G401 (cell line): ENCODE results near the gene CYP3A4. TPM values are rescaled to one million over a fixed set of nuclear protein-coding genes. Genes with fewer than 3 reads are reported as not detected.
"Not testable (repeated sequence)": the region's sequence is repeated elsewhere in the genome, so short reads cannot be mapped to it uniquely, and the experiment has no call there.

Experiments used
- DNase-seq: peaks from one replicate; pipeline ENCODE4 v3.0.0-alpha.2; 2015; ENCODE audit warnings: low spot score
- in situ Hi-C: cut with HindIII; loops from 2 replicates; pipeline ENCODE4 v1.10.0; 2016; ENCODE audit warnings: low sequenced_read_pairs, mixed read lengths
- total RNA-seq: library from RNA; depleted of rRNA; stranded (reverse); fragments of >200 nt; shearing (Covaris generic); gene quantifications from 2 replicates; pipeline ENCODE4 v1.2.3, GENCODE V29; 2014

The CYP3A4 gene
- total RNA-seq, 1 experiment from 2014 or later, result not detected

GRCh38 chr7:99767662-99768061 lies 16.3 kb downstream of the CYP3A4 start:
- in situ Hi-C loops, result no loop called here
- DNase-seq, result no peak

DNA sequence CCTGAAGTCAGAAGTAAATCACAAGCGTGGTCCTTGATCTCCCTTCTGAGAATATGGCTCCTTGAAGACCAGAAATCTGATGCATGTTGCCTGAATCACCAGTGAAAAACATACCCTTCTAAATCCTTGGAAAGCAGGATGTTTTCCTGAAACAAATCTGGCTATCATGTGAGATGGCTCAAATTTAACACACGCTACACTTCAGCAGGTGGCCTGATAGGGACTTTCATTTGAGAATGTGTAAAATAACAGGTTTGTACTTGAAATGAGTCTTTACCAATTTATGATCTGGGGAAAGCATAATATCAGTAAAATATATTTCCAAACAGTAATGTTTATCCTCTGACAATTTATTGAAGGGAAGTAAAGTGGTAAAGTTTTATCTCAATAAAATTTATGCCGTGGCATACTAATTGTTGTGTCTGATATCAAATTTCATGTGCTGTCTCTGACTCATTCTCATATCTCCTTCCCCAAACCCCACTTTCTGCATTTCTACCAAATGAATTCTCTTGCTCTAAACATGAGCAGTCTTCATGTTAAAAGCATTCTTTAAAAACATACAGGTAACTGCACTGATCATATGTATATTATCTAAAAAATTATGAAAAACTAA lies 17.4 kb downstream of the CYP3A4 start:
- DNase-seq, result no peak
- in situ Hi-C loops, result no loop called here

GRCh38 chr7:99764478-99764877 lies 19.5 kb downstream of the CYP3A4 start:
- in situ Hi-C loops, result no loop called here
- no peak for DNase-seq

DNA sequence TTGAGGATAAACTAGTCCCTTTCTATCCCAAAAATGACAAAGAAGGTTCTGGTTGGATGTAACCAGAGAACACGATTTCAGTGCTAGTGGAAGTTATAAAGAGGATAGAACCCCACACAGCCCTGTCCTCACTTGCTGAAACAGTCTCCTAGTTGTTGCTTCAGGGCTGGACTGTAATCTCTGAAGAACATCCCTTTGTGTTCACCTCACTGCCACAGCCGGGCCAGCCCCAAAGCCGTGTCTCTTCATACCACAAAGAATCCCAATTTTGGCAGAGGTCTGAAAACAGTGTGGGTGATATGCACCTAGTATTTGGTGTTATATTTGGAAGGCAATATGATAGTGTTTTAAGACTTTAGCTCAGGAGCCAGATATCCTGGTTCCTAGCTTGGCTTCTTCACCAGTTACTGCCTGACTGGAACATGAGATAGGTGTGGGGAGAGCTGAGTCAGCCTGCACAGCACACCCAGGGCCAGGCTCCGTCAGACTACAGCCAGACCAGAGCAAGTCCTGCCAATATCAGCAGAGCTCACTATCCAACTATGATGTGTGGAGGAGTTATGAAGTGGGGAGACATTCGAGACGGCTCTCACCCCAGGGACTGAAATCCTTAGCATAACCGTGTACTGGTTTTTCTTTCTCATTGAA lies 21.2 kb downstream of the CYP3A4 start:
- in situ Hi-C loops, result no loop called here
- no peak for DNase-seq

DNA sequence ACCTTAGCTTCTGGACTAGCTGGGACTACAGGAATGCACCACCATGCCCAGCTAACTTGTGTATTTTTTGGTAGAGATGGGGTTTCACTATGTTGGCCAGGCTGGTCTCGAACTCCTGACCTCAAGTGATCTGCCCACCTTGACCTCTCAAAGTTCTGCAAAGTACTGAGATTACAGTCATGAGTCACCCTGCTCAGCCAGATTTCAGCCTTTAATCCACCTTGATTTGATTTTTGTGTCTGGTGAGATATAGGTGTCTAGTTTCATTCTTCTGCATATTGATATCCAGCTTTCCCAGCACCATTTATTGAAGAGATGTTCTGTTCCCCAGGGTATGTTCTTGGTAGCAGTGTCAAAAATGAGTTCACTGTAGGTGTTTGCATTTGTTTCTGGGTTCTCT lies 28.9 kb downstream of the CYP3A4 start:
- DNase-seq, result no peak
- in situ Hi-C loops, result no loop called here

GRCh38 chr7:99752356-99752755 lies 31.6 kb downstream of the CYP3A4 start:
- in situ Hi-C loops, result no loop called here
- no peak for DNase-seq

DNA sequence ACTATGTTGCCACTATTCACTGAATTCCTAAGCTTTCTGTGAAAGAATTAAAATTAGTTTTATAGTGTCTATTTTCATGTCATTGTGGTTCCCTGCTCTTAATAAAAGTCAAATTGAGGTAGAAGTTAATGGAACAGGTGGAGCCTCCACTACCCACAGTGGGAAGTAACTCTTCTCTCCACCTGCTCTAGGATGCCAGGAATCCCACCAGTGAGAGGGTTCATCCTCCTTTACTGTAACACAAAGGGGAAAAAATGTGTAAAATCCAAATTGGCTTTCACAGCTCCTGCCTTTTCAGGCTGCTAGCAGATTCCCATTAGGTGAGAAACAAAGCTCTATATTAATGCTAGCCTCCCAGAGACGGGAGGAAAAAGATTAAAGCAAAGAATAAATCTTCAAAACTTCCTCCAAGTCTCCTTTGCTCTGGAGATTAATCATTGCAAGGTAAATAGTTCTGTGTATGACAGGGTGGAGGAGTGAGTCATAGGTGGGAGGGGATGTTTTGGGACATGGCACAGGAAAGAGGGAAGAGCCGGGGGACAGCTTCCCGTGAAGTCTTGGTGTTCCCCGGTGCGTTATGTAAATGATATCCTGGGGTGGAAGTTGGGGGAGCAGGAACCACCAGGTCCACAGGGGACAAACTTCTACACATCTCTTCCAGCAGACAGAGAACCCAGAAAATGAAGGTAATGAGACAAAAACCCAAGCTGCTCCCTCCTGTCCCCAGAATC lies 32.5 kb downstream of the CYP3A4 start:
- DNase-seq, in situ Hi-C loops: not testable (repeated sequence)

DNA sequence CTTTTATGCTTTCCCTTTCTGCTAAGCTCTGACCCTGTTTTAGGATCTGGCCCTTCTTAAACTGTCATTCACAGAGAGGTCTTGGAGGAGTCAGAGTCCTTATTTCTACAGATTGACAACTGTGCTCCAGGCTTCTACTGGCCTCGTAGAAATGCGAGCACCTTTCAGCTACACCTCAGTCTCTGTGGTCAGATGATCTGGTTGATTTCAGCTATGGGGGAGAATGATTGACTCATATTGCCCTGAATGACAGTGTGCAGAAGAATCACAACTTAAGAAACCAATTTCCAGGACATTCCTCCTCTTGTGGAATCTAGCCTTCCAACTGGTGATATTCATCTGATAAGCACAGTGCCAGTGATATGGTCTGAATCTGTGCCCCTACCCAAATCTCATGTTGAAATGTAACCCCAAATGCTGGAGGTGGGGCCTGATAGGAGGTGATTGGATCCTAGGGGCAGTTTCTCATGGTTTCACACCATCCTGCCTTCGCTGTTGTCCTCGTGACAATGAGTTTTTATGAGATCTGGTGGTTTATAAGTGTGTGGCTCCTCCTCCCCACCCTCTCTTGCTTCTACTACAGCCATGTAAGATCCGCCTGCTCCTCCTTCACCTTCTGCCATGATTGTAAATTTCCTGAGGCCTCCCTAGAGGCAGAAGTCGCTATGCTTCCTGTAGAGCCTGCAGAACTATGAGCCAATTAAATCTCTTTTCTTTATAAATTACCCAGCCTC lies 35.0 kb downstream of the CYP3A4 start:
- in situ Hi-C loops, result no loop called here
- no peak for DNase-seq

- in situ Hi-C loops, DNase-seq: not testable (repeated sequence)
These were observed 37.1 kb downstream of the CYP3A4 start for GRCh38 chr7:99746915-99747314.

DNA sequence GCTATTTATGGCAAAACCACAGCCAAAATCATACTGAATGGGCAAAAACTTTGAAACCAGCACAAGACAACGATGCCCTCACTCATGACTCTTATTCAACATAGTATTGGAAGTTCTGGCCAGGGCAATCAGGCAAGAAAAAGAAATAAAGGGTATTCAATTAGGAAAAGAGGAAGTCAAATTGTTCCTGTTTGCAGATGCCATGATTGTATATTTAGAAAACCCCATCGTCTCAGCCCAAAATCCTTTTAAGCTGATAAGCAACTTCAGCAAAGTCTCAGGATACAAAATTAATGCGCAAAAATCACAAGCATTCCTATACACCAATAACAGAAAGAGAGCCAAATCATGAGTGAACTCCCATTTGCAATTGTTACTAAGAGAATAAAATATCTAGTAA lies 38.6 kb downstream of the CYP3A4 start:
- DNase-seq, in situ Hi-C loops: not testable (repeated sequence)

DNA sequence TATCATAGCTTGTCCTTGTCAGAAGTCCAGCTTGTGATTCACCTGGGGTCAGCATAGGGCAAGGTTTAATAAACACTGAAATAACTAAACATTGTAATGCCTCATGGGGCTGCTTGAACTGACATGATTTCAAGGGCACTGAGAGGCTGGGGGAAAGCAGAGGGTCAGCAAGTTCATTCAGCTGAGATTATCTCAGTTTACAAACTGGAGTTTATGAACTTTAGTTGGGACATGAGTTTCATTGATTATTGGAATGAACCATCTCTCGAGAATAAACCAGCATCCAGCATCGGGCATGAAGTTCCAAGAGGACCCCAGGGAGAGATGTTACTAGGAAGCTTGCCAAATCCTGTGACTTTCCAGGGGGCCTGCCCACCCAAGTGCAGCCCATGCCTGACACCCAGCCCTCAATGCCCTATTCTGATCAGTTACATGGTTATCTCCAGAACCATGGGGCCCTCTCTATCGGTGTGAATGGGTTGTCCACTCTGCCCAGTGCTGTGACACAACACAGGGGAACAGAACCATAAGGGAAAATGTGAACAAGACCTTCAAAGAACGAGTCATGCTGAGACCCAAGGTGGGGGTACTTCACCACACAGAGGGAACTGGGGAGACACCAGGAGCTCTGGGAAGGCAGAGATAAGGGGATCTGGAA lies 41.1 kb downstream of the CYP3A4 start:
- in situ Hi-C loops, result no loop called here
- no peak for DNase-seq

DNA sequence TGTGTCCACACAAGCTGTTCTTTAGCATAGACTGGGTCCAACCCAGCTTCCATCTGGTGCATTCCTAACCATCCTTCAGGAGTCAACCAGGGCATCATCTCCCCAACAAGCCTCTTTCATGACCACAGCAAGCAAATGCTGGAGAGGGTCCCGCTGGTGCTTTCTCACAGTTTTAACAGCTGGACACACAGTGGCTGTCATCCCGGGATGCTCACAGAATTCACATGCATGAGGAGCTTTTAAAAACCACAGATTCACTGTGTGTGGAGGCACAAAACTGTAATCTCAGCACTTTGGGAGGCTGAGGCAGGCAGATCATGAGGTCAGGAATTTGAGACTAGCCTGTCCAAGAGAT lies 42.6 kb downstream of the CYP3A4 start:
- no peak for DNase-seq
- in situ Hi-C loops, result no loop called here

- in situ Hi-C loops, result no loop called here
- no peak for DNase-seq
These were observed 43.2 kb downstream of the CYP3A4 start for GRCh38 chr7:99740573-99741440.

GRCh38 chr7:99739699-99740572 lies 44.0 kb downstream of the CYP3A4 start:
- in situ Hi-C loops, result no loop called here
- DNase-seq, result no peak

DNA sequence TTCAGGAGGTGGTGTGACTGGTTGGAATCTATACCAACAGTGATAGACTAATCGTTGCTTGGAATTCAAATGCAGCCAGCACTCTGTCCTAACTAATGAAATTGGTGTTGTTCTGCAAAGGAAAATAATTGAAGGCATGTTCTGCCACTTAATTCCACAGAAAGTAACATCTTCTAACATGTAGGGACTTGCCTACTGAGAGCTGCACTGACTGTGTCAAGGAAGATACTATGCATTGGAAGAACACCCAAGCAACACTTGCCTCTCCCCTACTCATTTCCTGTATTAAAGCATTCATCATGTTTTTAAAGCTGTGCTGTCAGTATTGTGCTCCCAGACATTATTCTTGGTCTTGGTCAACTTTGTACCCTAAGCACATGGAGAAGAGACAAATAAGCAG lies 46.3 kb downstream of the CYP3A4 start:
- no peak for DNase-seq
- in situ Hi-C loops, result no loop called here

DNA sequence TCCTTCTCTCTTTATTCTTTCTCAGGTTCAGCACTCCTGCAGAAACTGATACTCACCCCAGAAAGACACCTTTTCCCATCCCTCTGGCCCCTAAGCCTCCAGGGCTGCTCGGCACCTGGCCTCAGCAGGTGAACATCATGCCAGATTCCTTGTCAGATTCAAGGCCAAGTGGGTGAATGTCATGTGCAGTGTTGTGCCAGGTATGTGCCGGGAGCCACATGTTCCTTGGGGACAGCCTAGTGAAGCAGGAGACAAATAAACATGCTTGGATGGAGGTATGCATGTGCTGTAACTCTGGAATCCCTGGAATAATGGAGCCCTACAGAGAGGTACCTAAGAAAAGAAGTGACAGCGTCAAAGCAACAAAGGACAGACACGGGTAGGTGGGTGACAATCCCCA lies 47.3 kb downstream of the CYP3A4 start:
- DNase-seq, in situ Hi-C loops: not testable (repeated sequence)

DNA sequence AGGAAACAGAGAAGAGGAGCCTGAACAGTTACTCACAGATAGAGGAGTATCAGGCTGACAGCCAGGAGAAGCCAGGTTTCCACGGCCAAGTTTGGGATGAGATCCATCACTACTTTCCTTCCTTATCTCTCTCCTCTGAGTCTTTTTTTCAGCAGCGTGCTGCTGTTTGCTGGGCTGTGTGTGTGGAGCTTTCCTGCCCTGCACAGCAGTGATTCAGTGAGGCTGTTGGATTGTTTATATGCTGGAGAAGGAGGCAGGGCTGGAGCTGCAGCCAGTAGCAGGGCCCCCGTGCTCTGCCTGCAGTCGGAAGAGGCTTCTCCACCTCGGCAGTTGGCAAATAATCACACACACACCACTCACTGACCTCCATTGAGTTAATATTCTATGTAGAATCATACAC lies 49.0 kb downstream of the CYP3A4 start, which contains the start of gene CYP3A7:
Gene CYP3A7 (minus strand): TSS at position 210 of the 400 bp plus-strand sequence. CDS start 103 bp downstream, at position 107.
- in situ Hi-C loops, result no loop called here

DNA sequence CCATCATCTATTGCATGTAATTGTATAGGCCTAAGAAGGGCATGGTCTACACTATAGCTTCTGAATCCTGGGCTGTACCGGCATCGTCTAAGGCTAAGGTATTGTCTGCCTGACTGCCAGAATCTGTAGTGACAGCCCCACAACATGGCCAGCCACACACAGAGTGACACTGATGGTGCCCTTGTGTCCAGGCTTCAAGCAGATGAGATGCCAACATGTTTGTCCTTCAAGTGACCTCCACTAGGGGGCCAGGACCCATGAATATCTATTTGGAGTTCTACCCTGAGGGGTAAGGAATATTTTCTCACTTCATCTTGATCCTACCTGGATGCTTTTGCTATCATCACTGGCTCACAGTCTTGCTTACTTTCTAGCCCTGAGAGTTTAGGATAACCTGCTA lies 50.5 kb downstream of the CYP3A4 start:
- DNase-seq, result no peak
- in situ Hi-C loops, result no loop called here

More for the DNA sequence above, 49.0 kb downstream of the CYP3A4 start, which contains the start of gene CYP3A7:
- DNase-seq, result no peak
